SK-N-SH treated with all-trans-retinoic acid at 6 μM for 48 hours (cell line): ENCODE results near the gene HOXA4.

Experiments used
- ATAC-seq: fragments of 200-7000 bp; cut with Tn5 transposase; 3 replicates; pipeline ENCODE4 v1.9.1; 2020; ENCODE audit warnings: mild to moderate bottlenecking, moderate library complexity
- ARNTL ChIP-seq: fragments of 450-650 bp; formaldehyde crosslinking; IDR thresholded peaks from 2 replicates; pipeline ENCODE4 v1.5.0; 2020; ENCODE audit warnings: low read depth, mild to moderate bottlenecking, moderate library complexity, borderline replicate concordance
- BACH2 ChIP-seq: fragments of 250-450 bp; sonication (Bioruptor Pico); IDR thresholded peaks from 2 replicates; pipeline ENCODE4 v1.9.0; 2021; ENCODE audit warnings: mild to moderate bottlenecking, borderline replicate concordance
- CREB5 ChIP-seq: fragments of 250-450 bp; sonication (Bioruptor Pico); IDR thresholded peaks from 2 replicates; pipeline ENCODE4 v1.5.1; 2020; ENCODE audit warnings: low read depth, mild to moderate bottlenecking, moderate library complexity
- CSDC2 ChIP-seq: fragments of 250-450 bp; sonication (Bioruptor Pico); IDR thresholded peaks from 2 replicates; pipeline ENCODE4 v1.5.0; 2020; ENCODE audit warnings: mild to moderate bottlenecking, moderate library complexity
- CSRNP3 ChIP-seq: fragments of 250-450 bp; sonication (Bioruptor Pico); IDR thresholded peaks from 2 replicates; pipeline ENCODE4 v1.5.1; 2021; ENCODE audit warnings: mild to moderate bottlenecking, moderate library complexity
- ESRRG ChIP-seq: fragments of 250-450 bp; sonication (Bioruptor Pico); IDR thresholded peaks from 2 replicates; pipeline ENCODE4 v1.6.1; 2021; ENCODE audit warnings: mild to moderate bottlenecking
- GLIS3 ChIP-seq: fragments of 250-450 bp; sonication (Bioruptor Pico); IDR thresholded peaks from 2 replicates; pipeline ENCODE4 v1.5.0; 2020; ENCODE audit warnings: mild to moderate bottlenecking, moderate library complexity
- ISL1 ChIP-seq: fragments of 250-450 bp; sonication (Bioruptor Pico); IDR thresholded peaks from 2 replicates; pipeline ENCODE4 v2.1.2; 2022; ENCODE audit warnings: mild to moderate bottlenecking, moderate library complexity
- OSR1 ChIP-seq: fragments of 250-450 bp; sonication (Bioruptor Pico); IDR thresholded peaks from 2 replicates; pipeline ENCODE4 v1.8.0; 2022; ENCODE audit warnings: moderate library complexity, mild to moderate bottlenecking, inconsistent platforms
- PATZ1 ChIP-seq: fragments of 250-450 bp; sonication (Bioruptor Pico); IDR thresholded peaks from 2 replicates; pipeline ENCODE4 v1.8.0; 2020; ENCODE audit warnings: mild to moderate bottlenecking, moderate library complexity, borderline replicate concordance
- POU6F1 ChIP-seq: fragments of 250-450 bp; sonication (Bioruptor Pico); IDR thresholded peaks from 2 replicates; pipeline ENCODE4 v1.8.0; 2021; ENCODE audit warnings: low read depth, mild to moderate bottlenecking, moderate library complexity, borderline replicate concordance
- PPARA ChIP-seq: fragments of 250-450 bp; sonication (Bioruptor Pico); IDR thresholded peaks from 2 replicates; pipeline ENCODE4 v1.5.0; 2020; ENCODE audit warnings: mild to moderate bottlenecking, borderline replicate concordance
- RARB ChIP-seq: fragments of 250-450 bp; sonication (Bioruptor Pico); IDR thresholded peaks from 2 replicates; pipeline ENCODE4 v1.8.0; 2021; ENCODE audit warnings: mild to moderate bottlenecking, moderate library complexity
- SNAI2 ChIP-seq: fragments of 250-450 bp; sonication (Bioruptor Pico); IDR thresholded peaks from 2 replicates; pipeline ENCODE4 v1.5.0; 2020; ENCODE audit warnings: mild to moderate bottlenecking, moderate library complexity
- TCF4 ChIP-seq: fragments of 250-450 bp; sonication (Bioruptor Pico); IDR thresholded peaks from 2 replicates; pipeline ENCODE4 v1.8.0; 2021; ENCODE audit warnings: mild to moderate bottlenecking, moderate library complexity, borderline replicate concordance
- TOX ChIP-seq: fragments of 250-450 bp; sonication (Bioruptor Pico); IDR thresholded peaks from 2 replicates; pipeline ENCODE4 v1.8.0; 2021; ENCODE audit warnings: mild to moderate bottlenecking, moderate library complexity, borderline replicate concordance
- TSHZ2 ChIP-seq: fragments of 250-450 bp; sonication (Bioruptor Pico); IDR thresholded peaks from 2 replicates; pipeline ENCODE4 v1.5.0; 2020; ENCODE audit warnings: mild to moderate bottlenecking, moderate library complexity
- ZC3H10 ChIP-seq: fragments of 250-450 bp; sonication (Bioruptor Pico); IDR thresholded peaks from 2 replicates; pipeline ENCODE4 v1.5.1; 2021; ENCODE audit warnings: mild to moderate bottlenecking, moderate library complexity
- ZFP3 ChIP-seq: fragments of 250-450 bp; sonication (Bioruptor Pico); IDR thresholded peaks from 2 replicates; pipeline ENCODE4 v1.5.0; 2020; ENCODE audit warnings: mild to moderate bottlenecking, moderate library complexity
- ZFP30 ChIP-seq: fragments of 450-650 bp; formaldehyde crosslinking; IDR thresholded peaks from 2 replicates; pipeline ENCODE4 v1.5.0; 2022; ENCODE audit warnings: mild to moderate bottlenecking, moderate library complexity
- ZNF565 ChIP-seq: fragments of 450-650 bp; formaldehyde crosslinking; conservative IDR thresholded peaks from 2 replicates; pipeline ENCODE4 v1.5.0; 2020; ENCODE audit warnings: low read depth, mild to moderate bottlenecking, moderate library complexity
- ZNF70 ChIP-seq: fragments of 450-650 bp; formaldehyde crosslinking; IDR thresholded peaks from 2 replicates; pipeline ENCODE4 v1.5.0; 2020; ENCODE audit warnings: mild to moderate bottlenecking, moderate library complexity
- ZNF8 ChIP-seq: fragments of 450-650 bp; formaldehyde crosslinking; IDR thresholded peaks from 2 replicates; pipeline ENCODE4 v1.5.0; 2020; ENCODE audit warnings: mild to moderate bottlenecking, moderate library complexity

HOXA4 gene

GRCh38 chr7:27157702-27158431 is 27.3 kb upstream of the HOXA4 start:
- no peak for ATAC-seq
- TF ChIP-seq ISL1 (CRISPR knock-in tag) (no peak), ZC3H10 (CRISPR knock-in tag) (no peak), BACH2 (CRISPR knock-in tag) (no peak), CREB5 (CRISPR knock-in tag) (no peak), RARB (no peak), ZNF565 (CRISPR knock-in tag) (no peak), PATZ1 (no peak), ESRRG (CRISPR knock-in tag) (no peak), TOX (CRISPR knock-in tag) (no peak), ZFP3 (CRISPR knock-in tag) (no peak), POU6F1 (CRISPR knock-in tag) (no peak), PPARA (no peak), ZFP30 (CRISPR knock-in tag) (no peak), OSR1 (CRISPR knock-in tag) (no peak), SNAI2 (CRISPR knock-in tag) (no peak), ZNF8 (CRISPR knock-in tag) (no peak), CSDC2 (no peak), ZNF70 (no peak)

DNA sequence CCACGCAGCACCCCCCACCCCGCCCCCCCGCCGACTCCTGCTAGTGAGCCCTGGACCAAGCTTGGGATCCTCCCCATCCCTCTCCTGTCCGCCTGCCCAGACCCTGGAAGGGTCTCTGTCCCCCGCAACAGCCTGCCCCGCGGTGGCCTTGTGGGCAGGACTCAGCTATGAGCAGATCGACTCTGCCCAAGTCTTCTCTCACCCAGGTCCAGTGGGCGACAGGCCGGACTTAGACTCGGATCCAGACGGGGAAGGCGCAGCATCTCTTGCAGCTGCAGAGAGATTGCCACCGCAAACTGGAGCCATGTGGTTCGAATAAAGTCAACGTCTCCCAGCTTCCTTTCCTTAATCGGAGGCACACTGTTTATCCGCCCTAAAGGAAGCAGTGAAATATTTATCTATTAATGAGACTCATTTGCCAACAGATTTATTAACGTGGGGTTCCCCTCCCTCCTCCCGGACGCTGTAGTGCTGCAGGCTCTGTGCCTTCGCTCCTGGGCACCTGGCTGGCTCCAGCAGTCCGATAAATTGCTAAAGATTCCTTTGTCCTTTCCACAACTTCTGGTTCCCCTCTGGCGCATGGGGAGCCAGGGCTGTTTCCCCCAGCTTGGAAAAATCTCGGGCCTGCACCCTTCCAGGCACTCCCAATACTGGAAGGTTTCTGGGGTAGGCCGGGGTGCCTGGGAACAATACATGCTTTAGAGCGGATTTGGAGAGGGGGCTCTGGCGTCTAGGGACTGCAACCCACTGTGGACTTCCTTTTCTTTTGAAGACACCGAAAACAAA is 26.6 kb upstream of the HOXA4 start:
- no peak for TF ChIP-seq ARNTL (CRISPR knock-in tag)
- no peak for TF ChIP-seq TSHZ2 (CRISPR knock-in tag)
- TF ChIP-seq GLIS3 (CRISPR knock-in tag) = no peak
- no peak for TF ChIP-seq ZFP3 (CRISPR knock-in tag)
- no peak for TF ChIP-seq PATZ1
- no peak for TF ChIP-seq ZNF70
- TF ChIP-seq ISL1 (CRISPR knock-in tag) = no peak
- no peak for TF ChIP-seq CSDC2
- no peak for TF ChIP-seq CREB5 (CRISPR knock-in tag)
- TF ChIP-seq TCF4 (CRISPR knock-in tag) = no peak
- no peak for TF ChIP-seq ESRRG (CRISPR knock-in tag)
- no peak for TF ChIP-seq OSR1 (CRISPR knock-in tag)
- TF ChIP-seq CSRNP3 (CRISPR knock-in tag) = no peak
- no peak for ATAC-seq
